Prostate gland (tissue), 2 donors: ENCODE results near the gene TRAPPC14. TPM values are rescaled to one million over a fixed set of nuclear protein-coding genes. Genes with fewer than 3 reads are reported as not detected.

Experiments
- DNase-seq: peaks from one replicate; pipeline ENCODE4 v3.0.0-alpha.2; 2019; ENCODE audit warnings: low spot score
- H3K27ac ChIP-seq, 2 donors: fragments of 200-600 bp; sonication (generic); 2 replicates each; pipeline ENCODE4 v1.5.1; 2017 to 2019
- H3K27me3 ChIP-seq: fragments of 200-600 bp; sonication (generic); replicated peaks from 2 replicates; pipeline ENCODE4 v1.5.1; 2019; ENCODE audit not compliant: insufficient read depth
- H3K36me3 ChIP-seq, 2 donors: fragments of 200-600 bp; sonication (generic); 1 replicate in 1 of 2; 2 replicates in 1 of 2; pipeline versions ENCODE4 v1.5.1 to v1.8.1; 2017 to 2019
- H3K4me1 ChIP-seq: fragments of 200-600 bp; sonication (generic); replicated peaks from 2 replicates; pipeline ENCODE4 v1.5.1; 2019
- H3K4me3 ChIP-seq, 2 donors: fragments of 200-600 bp; sonication (generic); 2 replicates each; pipeline ENCODE4 v1.5.1; 2017 to 2019
- H3K9me3 ChIP-seq: fragments of 200-600 bp; sonication (generic); 2 replicates; pipeline ENCODE4 v1.5.1; 2017
- CTCF ChIP-seq, 4 experiments: fragments of 200-600 bp in 2 of 4; fragments of 450-650 bp in 2 of 4; sonication (generic) in 2 of 4; IDR thresholded peaks; 1 replicate in 3 of 4; 2 replicates in 1 of 4; pipeline ENCODE4 v1.5.1; 2016 to 2019; ENCODE audit warnings: antibody characterized with exemption in 4 of 4, mild to moderate bottlenecking in 2 of 4, moderate library complexity in 2 of 4
- POLR2A ChIP-seq: fragments of 450-650 bp; IDR thresholded peaks from one replicate; pipeline ENCODE4 v1.6.1; 2016; ENCODE audit warnings: antibody characterized with exemption, mild to moderate bottlenecking
- POLR2AphosphoS5 ChIP-seq: sonication (generic); formaldehyde crosslinking; IDR thresholded peaks from one replicate; pipeline ENCODE4 v1.6.1; 2017; ENCODE audit warnings: antibody characterized with exemption
- WGBS: methylation state at CpG from one replicate; pipeline ENCODE4 v1.1.5; 2018; 5-methylcytosine and 5-hydroxymethylcytosine counted together
- intact Hi-C: fragments of 100-400 bp; cut with DNase I; formaldehyde crosslinking; loops from one replicate; pipeline ENCODE4 v1.14.2; 2022
- total RNA-seq, 2 donors: library from RNA; depleted of rRNA; stranded (reverse); fragments of >200 nt; gene quantifications; one replicate each; pipeline ENCODE4 v1.1.0, GENCODE V29; 2016

TRAPPC14 gene
- total RNA-seq, 2 donors from 2014 or later: 21.2 to 43.4 TPM

DNA sequence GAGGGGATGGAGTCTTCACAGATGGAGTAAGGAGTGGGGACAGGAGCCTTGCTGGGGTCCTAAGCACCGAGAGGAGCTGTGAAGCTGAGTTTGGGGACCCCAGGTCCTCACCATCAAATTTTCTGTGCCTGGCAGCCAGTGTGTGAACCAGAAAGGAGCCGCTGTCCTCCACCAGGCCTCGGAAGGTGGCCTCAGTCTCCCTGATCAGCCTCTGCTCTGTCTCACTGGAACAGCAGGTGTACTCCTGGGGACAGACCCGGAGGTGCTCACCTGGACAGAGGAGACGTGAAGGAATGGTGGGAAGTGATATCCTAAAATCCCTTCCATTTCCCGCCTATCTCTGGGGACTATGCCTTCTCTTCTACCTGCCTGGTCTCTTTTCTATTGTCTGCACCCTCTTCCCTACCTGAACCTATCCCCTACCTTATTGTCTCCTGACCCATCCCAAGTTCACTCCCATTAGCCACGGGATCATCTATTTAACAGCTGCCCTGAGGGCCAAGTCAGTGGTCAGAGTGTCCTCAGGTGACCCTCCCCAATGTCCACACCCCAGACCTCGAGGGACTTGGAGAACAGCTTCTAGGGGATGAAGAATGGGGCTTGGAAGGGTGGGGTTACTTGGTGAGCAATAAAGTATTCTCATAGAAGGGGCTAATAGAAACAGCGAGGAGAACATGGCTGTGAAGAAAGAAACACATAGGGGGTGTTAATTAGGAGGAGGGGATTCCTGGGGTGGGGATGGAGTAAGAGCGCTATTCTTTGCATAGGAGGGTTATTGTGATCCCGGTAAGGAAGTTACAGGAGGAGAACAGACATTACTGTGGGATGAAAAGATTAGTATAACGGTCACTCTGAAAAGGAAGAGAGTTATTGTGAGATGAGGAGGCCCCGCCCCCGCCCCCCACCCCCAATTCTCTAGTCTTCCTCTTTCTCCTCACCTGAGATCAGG, 17.8 kb upstream of the TRAPPC14 start:
- TF ChIP-seq POLR2A (no peak), CTCF (IDR thresholded peaks at IDR 0.05) (no peak), POLR2AphosphoS5 (no peak)
- intact Hi-C loops: no loop called here
- peak overlapping the region; percentile 20 for H3K4me3 ChIP-seq
- DNase-seq: no peak
- 52% methylated on average over 14 of the region's 14 CpGs for WGBS
- no peaks in the 10 kb centered on the region for H3K9me3 ChIP-seq
- no peak overlapping the region for H3K27ac ChIP-seq
- no peaks in the 10 kb centered on the region for H3K36me3 ChIP-seq
- no peaks in the 10 kb centered on the region for H3K27me3 ChIP-seq
- no peaks in the 10 kb centered on the region for H3K4me1 ChIP-seq

DNA sequence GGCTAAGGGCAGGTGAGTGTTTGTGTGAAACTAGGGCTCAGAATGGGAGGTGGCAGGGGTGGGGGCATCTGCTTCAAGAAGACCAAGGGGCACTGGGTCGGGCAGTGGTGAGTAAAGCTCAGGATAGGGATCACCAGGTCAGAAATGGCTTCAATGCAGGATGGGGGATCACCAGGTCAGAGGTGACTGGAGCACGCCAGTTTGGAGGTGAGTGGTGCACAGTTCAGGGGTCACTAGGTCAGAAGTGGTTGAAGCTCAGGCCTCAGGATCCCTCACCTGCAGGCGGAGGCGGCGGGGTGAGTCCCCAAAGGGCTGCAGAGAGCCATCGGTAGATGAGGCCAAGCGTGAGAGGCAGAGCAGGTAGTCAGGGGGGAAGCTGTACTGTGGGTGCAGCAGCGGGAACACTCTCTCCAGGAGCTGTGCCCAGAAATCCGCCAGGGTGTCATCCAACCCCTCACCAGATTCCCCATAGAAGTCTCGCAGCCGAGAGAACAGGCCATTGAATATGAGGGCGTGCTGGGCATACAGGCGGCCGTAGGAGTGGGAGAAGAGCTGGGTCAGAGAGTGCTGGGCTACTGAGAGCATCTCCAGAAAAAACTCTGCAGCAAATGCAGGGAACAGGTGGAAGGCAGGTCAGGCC, 16.9 kb upstream of the TRAPPC14 start:
- Histone ChIP-seq H3K4me1 (no peaks in the 10 kb centered on the region), H3K4me3 (no peak overlapping the region), H3K36me3 (no peaks in the 10 kb centered on the region), H3K27me3 (no peaks in the 10 kb centered on the region), H3K9me3 (no peaks in the 10 kb centered on the region), H3K27ac (no peak overlapping the region)
- DNase-seq: no peak
- intact Hi-C loops: no loop called here
- 93% methylated on average over 14 of the region's 14 CpGs for WGBS
- TF ChIP-seq CTCF (IDR thresholded peaks at IDR 0.05) (no peak), POLR2A (no peak), POLR2AphosphoS5 (no peak)

DNA sequence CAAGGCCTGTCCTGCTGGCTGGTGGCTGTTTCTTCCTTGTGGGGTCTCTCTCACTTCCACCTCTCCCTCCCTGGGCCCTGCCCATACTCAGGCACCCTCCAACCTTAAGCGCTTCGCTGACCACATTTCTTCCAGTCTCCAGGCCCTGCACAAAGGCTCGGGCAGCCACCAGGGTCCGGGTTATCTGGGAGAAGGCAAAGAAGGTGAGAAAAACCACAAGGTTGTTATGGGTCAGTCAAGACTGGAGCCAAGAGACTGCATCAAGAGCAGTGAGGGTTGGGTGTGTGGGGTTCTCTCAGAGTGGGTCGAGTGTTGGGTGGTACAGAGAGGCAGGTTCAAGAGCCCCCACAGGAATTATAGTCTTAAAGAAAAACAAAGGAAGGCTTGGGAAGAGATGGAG, 16.1 kb upstream of the TRAPPC14 start:
- H3K27ac ChIP-seq: no peak overlapping the region
- H3K27me3 ChIP-seq: no peaks in the 10 kb centered on the region
- intact Hi-C loops: no loop called here
- 92% methylated on average over 5 of the region's 5 CpGs for WGBS
- no peaks in the 10 kb centered on the region for H3K9me3 ChIP-seq
- no peak for DNase-seq
- no peaks in the 10 kb centered on the region for H3K4me1 ChIP-seq
- H3K4me3 ChIP-seq: no peak overlapping the region
- H3K36me3 ChIP-seq: no peaks in the 10 kb centered on the region
- TF ChIP-seq CTCF (IDR thresholded peaks at IDR 0.05) (no peak), POLR2A (no peak)

GRCh38 chr7:100173806-100174495, 15.4 kb upstream of the TRAPPC14 start:
- no peak overlapping the region for H3K4me3 ChIP-seq
- no peak for DNase-seq
- H3K4me1 ChIP-seq: no peaks in the 10 kb centered on the region
- WGBS: 95% methylated on average over 11 of the region's 11 CpGs
- H3K27ac ChIP-seq: no peak overlapping the region
- no peaks in the 10 kb centered on the region for H3K27me3 ChIP-seq
- intact Hi-C loops: no loop called here
- no peaks in the 10 kb centered on the region for H3K9me3 ChIP-seq
- TF ChIP-seq POLR2A (no peak), CTCF (IDR thresholded peaks at IDR 0.05) (no peak), POLR2AphosphoS5 (no peak)
- no peaks in the 10 kb centered on the region for H3K36me3 ChIP-seq
